ENCODE results near the gene FYN.

DNA sequence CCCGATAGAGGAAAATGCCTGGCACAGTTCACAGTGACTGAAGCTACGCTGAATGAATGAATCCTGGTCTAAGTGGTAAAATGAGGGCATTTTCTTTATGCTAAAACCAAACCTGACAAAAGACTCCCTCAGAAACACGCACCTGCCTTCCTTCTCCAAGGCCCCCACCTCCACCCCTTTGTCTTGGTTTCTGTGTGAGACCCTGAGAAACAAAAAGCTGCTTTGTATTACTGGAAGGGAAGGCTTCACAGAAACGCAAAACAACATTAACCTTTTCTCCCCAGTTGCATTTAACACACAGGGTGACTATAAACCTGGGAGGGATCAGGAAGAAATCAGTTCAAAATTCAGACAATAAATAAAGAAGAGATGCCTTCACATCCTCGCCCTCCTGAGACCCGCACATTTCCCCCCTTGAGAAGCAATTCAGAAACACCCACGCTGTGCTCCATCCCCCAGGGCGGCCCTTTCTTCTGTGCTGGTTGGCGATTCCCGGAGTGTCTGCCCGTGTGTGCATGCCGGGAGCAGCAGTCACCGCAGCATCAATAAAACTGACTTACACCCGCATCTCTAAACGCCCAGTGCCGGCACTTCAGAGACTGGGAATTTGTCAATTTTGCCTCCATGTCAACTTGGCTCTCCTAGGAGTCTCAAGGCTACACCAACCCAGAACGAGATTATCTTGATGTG, 200.3 kb downstream of the FYN start:
- TF ChIP-seq NFE2L1 (tag; IDR thresholded peaks at IDR 0.05; ENCODE audit: borderline replicate concordance, low read depth) (no peak), CTCF (IDR thresholded peaks at IDR 0.05 in 2 of 3, conservative IDR thresholded peaks at IDR 0.05 in 1 of 3; ENCODE audit: insufficient read depth in 2 of 3, low read depth in 1 of 3, low read length in 3 of 3) (no peak), JUND (IDR thresholded peaks at IDR 0.05; ENCODE audit: borderline replicate concordance, low read depth, low read length) (no peak), JUND (tag; IDR thresholded peaks at IDR 0.05; ENCODE audit: borderline replicate concordance, low read depth, low read length) (no peak), POU5F1 (IDR thresholded peaks at IDR 0.05; ENCODE audit: borderline replicate concordance, low read depth, low read length, partially characterized antibody) (no peak), MTA2 (IDR thresholded peaks at IDR 0.05; ENCODE audit: low read depth) (no peak), PHF21A (IDR thresholded peaks at IDR 0.05; ENCODE audit: borderline replicate concordance, low read depth) (no peak), POLR2AphosphoS5 (IDR thresholded peaks at IDR 0.05; ENCODE audit: control insufficient read depth, insufficient read depth, low read depth, low read length) (no peak), EZH2 (IDR thresholded peaks at IDR 0.05; ENCODE audit: borderline replicate concordance, low read depth, low read length) (no peak)
- TF ChIP-seq, protein P1, sequence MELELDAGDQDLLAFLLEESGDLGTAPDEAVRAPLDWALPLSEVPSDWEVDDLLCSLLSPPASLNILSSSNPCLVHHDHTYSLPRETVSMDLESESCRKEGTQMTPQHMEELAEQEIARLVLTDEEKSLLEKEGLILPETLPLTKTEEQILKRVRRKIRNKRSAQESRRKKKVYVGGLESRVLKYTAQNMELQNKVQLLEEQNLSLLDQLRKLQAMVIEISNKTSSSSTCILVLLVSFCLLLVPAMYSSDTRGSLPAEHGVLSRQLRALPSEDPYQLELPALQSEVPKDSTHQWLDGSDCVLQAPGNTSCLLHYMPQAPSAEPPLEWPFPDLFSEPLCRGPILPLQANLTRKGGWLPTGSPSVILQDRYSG (tag; conservative IDR thresholded peaks at IDR 0.05; ENCODE audit: low read depth) = no peak

Data from K562 (cell line).